SU-DHL-6 (cell line): ENCODE measurements around the gene TICAM1.

ENCODE experiments used
- CTCF ChIP-seq: fragments of 200-600 bp; sonication (generic); IDR thresholded peaks from one replicate; pipeline ENCODE4 v1.5.1; 2017; ENCODE audit warnings: antibody characterized with exemption, mild to moderate bottlenecking, low read length, moderate library complexity; ENCODE audit not compliant: insufficient read depth, poor library complexity, severe bottlenecking
- EZH2phosphoT487 ChIP-seq: fragments of 200-600 bp; sonication (generic), shearing (Covaris generic); conservative IDR thresholded peaks from 2 replicates; pipeline ENCODE4 v1.6.1; 2018; ENCODE audit warnings: mild to moderate bottlenecking, antibody characterized with exemption, low read length, moderate library complexity, mixed read lengths

GRCh38 chr19:4873930-4874329 lies 42.4 kb upstream of the TICAM1 start:
- TF ChIP-seq EZH2phosphoT487, result no peak
- TF ChIP-seq CTCF, result no peak
